Effector CD4-positive, alpha-beta T cell (primary cell): ENCODE results near the gene DCXR.

Experiments used
- DNase-seq: peaks from one replicate; pipeline ENCODE4 v3.0.0-alpha.2; 2020

The DCXR gene

DNA sequence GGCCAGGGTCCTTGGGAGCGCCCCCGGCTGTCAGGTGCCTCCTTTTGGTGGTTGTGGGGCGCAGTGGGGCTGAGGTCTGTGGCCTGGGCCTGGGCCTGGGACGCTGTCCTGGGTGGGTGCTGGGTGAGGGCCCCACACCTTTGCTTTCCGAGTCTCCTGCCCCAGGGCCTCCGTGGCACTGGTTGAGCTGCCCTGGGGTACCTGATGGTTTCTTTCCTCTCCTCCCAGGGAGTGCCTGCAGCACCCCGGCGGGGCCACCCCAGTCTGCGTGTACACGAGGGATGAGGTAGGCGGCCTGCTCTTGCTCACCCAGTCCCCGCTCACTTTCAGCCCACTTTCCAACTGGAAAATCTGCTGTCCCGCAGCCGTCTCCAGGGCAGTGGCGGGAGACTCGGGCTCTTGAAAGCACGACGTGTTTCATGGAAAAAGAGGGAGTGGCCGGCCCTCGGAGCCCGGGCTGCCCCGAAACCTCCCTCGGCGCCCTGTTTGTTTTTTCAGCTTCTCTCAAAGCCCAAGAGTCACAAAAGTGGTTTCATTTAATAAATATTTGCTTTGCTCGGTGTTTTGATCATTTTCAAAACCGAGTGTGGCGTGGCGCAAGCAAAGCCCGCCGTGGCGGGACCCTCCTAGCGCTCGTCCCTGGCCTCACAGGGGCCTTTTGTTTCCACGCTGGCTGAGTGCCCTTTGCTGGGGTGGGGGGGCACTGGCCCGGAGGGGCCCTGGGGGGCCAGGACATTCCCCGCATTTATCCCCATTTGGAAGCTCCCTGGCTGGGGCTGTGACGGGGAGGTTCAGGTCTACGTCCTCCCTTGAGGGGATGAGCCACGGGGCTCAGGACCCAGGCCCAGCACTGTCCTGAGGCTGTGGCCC is 42.7 kb downstream of the DCXR start:
- DNase-seq, result no peak

DNA sequence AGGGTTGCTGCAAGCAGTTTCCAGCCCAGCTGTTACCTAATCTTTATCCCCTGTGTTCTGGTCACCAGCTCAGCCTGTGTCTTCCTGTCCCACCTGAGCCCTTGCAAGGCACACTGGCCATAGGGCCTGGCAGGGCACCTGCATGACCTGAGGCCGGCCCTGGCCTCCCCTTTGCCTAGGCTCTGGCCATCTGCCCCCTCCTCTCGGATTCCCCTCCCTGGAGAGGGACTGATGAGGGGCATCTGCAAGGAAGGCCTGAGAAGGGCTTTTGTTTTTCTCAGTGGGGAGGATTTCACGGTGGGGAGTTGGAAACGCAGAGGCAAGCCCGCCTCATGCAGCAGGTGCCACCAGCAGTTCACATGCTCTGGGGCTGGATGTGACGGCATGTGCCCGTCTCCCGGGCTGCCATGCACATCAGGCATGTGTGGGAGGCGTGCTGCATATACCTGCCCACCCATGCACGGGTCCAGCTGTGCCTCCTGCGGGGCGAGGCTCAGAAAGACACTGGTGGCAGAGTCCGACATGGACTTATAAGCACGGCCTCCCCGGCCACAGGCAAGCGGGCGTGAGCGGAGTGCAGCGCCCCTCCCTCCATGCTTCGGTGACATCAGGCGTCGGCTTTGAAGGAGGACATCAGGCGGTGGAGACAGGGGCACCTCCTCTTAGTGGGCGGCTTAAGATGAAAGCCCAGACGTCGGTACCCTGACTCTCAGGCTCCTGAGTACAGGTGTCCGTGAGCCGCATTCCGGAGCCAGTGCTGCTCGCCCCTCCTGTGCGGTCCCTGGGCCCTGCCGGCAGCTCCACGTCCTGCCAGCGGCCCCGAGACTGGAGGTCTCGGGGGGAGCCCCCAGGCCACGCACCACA is 43.5 kb downstream of the DCXR start:
- no peak for DNase-seq

DNA sequence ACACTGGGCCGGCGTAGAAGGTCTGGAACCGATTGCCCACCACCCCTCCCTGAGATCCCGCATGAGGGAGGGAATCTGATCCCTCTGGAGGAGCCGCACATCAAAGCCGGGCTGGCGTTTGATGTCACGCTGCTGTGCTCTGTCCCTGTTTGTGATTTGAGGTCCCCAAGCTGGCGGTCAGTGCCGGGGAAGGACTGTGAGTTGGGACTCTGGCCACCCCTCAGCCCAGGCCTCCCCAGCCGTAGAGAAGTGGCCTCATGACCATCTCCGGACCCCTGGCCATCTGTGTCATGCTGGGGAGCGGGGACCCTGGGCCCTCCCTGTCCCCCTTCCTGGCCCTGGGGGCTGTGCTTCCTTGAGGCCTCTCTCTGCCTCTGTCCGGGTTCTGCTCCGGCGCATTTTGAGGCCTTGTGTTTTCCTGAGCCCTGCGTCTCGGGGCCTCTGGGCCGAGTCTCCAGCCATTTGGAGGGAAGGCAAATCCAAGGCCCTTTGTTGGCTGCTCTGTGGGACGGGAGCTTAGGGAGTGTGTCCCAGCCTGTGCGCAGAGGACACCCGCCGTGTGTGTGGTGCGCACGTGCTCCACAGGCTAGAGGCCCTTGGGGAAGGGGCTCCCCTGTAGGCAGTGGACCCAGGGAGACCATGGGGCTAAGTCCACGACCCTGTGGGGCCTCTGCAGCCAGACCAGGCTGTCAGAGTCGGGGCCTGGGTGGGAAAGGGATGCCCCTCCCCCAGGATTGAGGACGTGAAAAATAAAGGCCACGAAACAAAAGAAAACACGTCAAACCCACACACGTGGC is 45.0 kb downstream of the DCXR start:
- no peak for DNase-seq

DNA sequence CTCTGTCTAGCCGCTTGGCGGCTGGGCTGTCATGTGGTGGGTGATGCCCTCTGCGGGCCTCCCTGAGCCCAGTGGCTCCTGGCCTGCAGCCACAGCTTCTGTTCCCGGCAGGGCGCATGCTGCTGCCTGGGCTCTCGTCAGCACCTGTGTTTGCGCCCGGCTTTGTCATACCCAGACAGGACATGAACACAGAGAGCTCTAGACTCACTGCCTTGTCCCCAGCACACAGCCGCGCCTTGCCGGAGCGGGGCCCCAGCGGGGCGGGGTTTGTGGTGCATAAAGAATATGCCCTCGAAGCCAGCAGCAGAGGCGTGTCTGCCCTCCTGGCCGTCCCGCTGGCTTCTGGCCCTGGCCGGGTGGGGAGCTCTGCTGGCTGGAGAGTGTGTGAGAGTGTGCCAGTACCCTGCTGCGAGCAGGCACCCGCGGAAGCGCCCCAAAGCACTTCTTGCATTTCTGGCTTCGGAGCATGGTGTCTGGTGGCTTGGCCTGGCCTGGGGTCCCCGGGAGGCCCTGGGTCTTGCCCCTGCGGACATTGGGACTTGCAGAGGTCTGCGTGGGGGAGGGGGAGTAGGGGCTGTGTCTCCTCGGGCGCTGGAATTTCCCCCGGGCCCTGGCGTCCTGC is 45.7 kb downstream of the DCXR start:
- DNase-seq, result no peak

DNA sequence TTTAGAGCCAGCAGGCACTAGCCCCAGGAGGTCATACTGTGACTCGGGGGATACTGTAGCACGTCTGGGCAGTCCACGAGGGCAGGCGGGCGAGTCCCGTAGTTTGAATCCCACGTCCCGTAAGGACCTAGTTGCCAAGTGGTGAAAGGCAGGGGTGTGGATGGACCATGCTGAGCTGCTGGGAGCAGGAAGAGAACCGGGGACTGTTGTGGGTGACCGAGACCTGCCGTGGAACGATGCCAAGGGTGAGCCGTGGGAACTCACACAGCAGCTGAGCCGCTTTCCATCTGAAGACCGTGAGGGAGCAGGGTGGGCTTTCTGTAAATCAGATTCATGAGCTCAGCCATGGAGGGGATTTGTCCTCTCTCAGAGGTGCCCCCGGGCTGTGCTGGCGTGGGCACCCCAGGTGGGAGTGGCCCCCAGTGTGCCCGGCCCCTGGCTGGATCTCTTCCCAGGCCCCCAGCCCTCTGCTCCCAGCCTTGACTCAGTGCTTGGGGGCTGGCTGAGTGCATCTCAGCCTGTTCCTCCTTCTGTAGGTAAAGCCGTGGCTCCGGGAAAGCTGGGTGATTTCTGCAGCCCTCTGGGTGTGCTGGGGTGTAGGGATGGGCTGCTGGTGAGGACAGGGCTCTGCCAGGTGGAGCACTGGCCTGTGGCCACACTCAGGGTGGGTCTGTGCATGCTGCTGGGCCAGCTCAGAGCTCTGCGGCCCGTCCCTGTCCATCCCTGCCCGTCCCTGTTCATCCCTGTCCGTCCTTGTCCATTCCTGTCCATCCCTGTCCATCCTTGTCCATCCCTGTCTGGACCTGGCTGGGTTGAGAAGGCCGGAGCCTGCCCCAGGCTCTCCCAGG is 46.4 kb downstream of the DCXR start:
- no peak for DNase-seq

DNA sequence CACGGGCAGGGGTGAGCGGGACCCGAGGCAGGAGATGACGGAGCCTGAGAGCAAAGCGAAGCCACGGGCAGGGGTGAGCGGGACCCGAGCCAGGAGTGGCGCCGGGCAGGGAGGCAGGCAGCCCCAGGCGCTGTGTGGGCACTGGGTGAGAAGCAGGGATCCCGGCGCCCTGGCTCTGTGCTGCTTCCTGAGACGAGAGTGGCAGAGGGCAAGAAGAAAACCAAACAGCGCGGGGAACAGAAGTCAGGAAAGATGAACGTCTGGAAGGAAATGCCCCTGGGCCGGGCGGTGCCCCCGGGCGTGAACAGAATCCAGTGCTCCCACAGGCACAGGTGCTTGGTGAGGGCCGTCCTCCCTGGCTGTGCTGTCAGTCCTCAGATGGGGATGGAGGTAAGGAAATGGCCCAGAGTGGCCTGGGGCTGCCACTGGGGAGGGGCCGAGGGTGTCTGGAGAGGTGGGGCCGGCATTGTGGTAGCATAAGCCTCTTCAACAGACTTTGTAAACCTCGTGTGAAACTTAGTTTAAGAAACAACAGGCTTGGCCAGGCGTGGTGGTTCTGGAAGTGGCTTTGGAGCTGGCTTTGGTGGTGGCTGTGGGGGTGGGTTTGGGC is 50.2 kb downstream of the DCXR start:
- no peak for DNase-seq

DNA sequence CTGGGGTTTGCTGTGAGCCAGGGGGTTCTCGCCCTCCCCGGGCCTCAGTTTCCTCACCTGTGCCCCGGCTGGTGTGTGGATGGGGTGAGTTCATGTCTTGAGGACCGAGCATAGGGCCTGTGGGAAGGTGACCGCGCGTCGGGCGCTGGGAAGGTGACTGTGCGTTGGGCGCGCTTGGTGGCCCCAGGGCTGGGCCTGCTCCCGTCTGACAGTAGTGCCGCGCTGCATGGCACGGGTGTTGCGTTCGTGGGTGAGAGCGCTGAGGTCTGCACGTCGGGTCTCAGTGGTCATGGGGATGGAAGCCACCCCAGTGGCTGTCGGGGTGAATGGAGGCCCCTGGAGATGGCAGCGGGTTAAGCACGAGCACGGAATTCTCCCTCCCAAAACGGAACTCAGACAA is 50.9 kb downstream of the DCXR start:
- no peak for DNase-seq
